ENCODE data around the gene UBE2D1. TPM values are rescaled to one million over a fixed set of nuclear protein-coding genes. Genes with fewer than 3 reads are reported as not detected.

Gene UBE2D1
- total and polyA plus RNA-seq, 2 donors (not counting 3 experiments of a cell fraction or from before 2014, with no cell fraction given): 13.5 to 14.5 TPM

- H3K9me3 ChIP-seq (replicated peaks; ENCODE audit: control insufficient read depth, insufficient read depth, low read length): no peaks in the 10 kb centered on the region
- peaks cover 23% of the 10 kb centered on the region for H3K79me2 ChIP-seq (ENCODE audit: control insufficient read depth, insufficient read depth, low read length)
- no peak overlapping the region for H3K9ac ChIP-seq (replicated peaks; ENCODE audit: extremely low read depth, insufficient read depth, low read length)
- no peaks in the 10 kb centered on the region for H3K27me3 ChIP-seq (ENCODE audit: control insufficient read depth in 2 of 2, insufficient read depth in 2 of 2, low read length in 2 of 2)
- no peak overlapping the region for H3K27ac ChIP-seq (ENCODE audit: insufficient read depth, low read depth, low read length)
- H3K4me3 ChIP-seq (replicated peaks in 1 of 3; ENCODE audit: insufficient read depth in 1 of 3, low read depth in 1 of 3, low read length in 3 of 3): no peak overlapping the region
- H3K4me2 ChIP-seq (ENCODE audit: insufficient read depth, low read length): no peak overlapping the region
- peaks cover 0 to 2% of the 10 kb centered on the region in 2 experiments for H3K36me3 ChIP-seq (ENCODE audit: control insufficient read depth in 2 of 2, extremely low read depth in 1 of 2, insufficient read depth in 2 of 2, low read length in 2 of 2)
- no peak overlapping the region for H2AFZ ChIP-seq (ENCODE audit: low read depth, low read length)
- dilution Hi-C loops (cut with MboI; ENCODE audit: extremely low pct_ligation_motif_present, low sequenced_read_pairs): no loop called here
- peaks cover 16% of the 10 kb centered on the region for H3K4me1 ChIP-seq (ENCODE audit: control insufficient read depth, extremely low read depth, insufficient read depth, low read length)
- FAIRE-seq: no peak
- H4K20me1 ChIP-seq (replicated peaks; ENCODE audit: control insufficient read depth, extremely low read depth, insufficient read depth, low read length): no peaks in the 10 kb centered on the region
- TF ChIP-seq FOS (IDR thresholded peaks at IDR 0.05; ENCODE audit: borderline replicate concordance, insufficient read depth, low read length) (no peak), MAX (IDR thresholded peaks at IDR 0.05; ENCODE audit: insufficient read depth, insufficient read length) (no peak), MYC (IDR thresholded peaks at IDR 0.05; ENCODE audit: low read depth, low read length) (no peak), JUN (IDR thresholded peaks at IDR 0.05; ENCODE audit: borderline replicate concordance, insufficient read depth, insufficient read length, low read depth) (no peak)
- no peak for DNase-seq (ENCODE audit: low read depth, low spot score)
- POLR2A ChIA-PET: no interaction called here
- BruUV-seq (replicated peaks): no TSS peak
- intact Hi-C loops (cut with micrococcal nuclease): no loop called here
- CTCF ChIA-PET: interaction anchor here (1.0 kb wide), 1 partner anchor 83 kb away, joined by 3 read pairs; no protein-coding TSS in a partner anchor
- H3K9me1 ChIP-seq (replicated peaks; ENCODE audit: control insufficient read depth, extremely low read depth, insufficient read depth, low read length): no peaks in the 10 kb centered on the region
Measured at GRCh38 chr10:58382489-58382995, 47.7 kb downstream of the UBE2D1 start.

- H3K79me2 ChIP-seq (ENCODE audit: control insufficient read depth, insufficient read depth, low read length): peaks cover 27% of the 10 kb centered on the region
- ChIA-PET POLR2A (interaction anchor here (2.6 kb wide), 1 partner anchor 49 kb away, joined by 6 read pairs; the partner anchor contains the start of gene UBE2D1), CTCF (interaction anchor here (0.9 to 2.8 kb wide), 8 partner anchors 24 to 207 kb away, joined by 3 to 40 read pairs (median 6); no protein-coding TSS in a partner anchor)
- H3K9me1 ChIP-seq (replicated peaks; ENCODE audit: control insufficient read depth, extremely low read depth, insufficient read depth, low read length): no peaks in the 10 kb centered on the region
- no TSS peak for BruUV-seq (replicated peaks)
- peaks cover 16% of the 10 kb centered on the region for H3K4me1 ChIP-seq (ENCODE audit: control insufficient read depth, extremely low read depth, insufficient read depth, low read length)
- FAIRE-seq: no peak
- peak overlapping the region in 1 of 3 experiments; percentile 64 for H3K4me3 ChIP-seq (replicated peaks in 1 of 3; ENCODE audit: insufficient read depth in 1 of 3, low read depth in 1 of 3, low read length in 3 of 3)
- H3K4me2 ChIP-seq (ENCODE audit: insufficient read depth, low read length): peak overlapping the region; percentile 76
- H3K9ac ChIP-seq (replicated peaks; ENCODE audit: extremely low read depth, insufficient read depth, low read length): no peak overlapping the region
- H3K27me3 ChIP-seq (ENCODE audit: control insufficient read depth in 2 of 2, insufficient read depth in 2 of 2, low read length in 2 of 2): no peaks in the 10 kb centered on the region
- dilution Hi-C loops (cut with MboI; ENCODE audit: extremely low pct_ligation_motif_present, low sequenced_read_pairs): no loop called here
- H2AFZ ChIP-seq (ENCODE audit: low read depth, low read length): peak overlapping the region; percentile 78
- intact Hi-C loops (cut with micrococcal nuclease): loop anchor here (2.0 kb wide), 1 partner anchor 207 kb away; no protein-coding TSS in a partner anchor
- TF ChIP-seq POLR2A (IDR thresholded peaks at IDR 0.05; ENCODE audit: low read depth, low read length) (no peak), JUN (IDR thresholded peaks at IDR 0.05; ENCODE audit: borderline replicate concordance, insufficient read depth, insufficient read length, low read depth) (no peak), MAX (IDR thresholded peaks at IDR 0.05; ENCODE audit: insufficient read depth, insufficient read length) (no peak), FOS (IDR thresholded peaks at IDR 0.05; ENCODE audit: borderline replicate concordance, insufficient read depth, low read length) (no peak)
- no peaks in the 10 kb centered on the region for H3K9me3 ChIP-seq (replicated peaks; ENCODE audit: control insufficient read depth, insufficient read depth, low read length)
- H4K20me1 ChIP-seq (replicated peaks; ENCODE audit: control insufficient read depth, extremely low read depth, insufficient read depth, low read length): no peaks in the 10 kb centered on the region
- DNase-seq (ENCODE audit: low read depth, low spot score): no peak
- peaks cover 0 to 4% of the 10 kb centered on the region in 2 experiments for H3K36me3 ChIP-seq (ENCODE audit: control insufficient read depth in 2 of 2, extremely low read depth in 1 of 2, insufficient read depth in 2 of 2, low read length in 2 of 2)
- H3K27ac ChIP-seq (ENCODE audit: insufficient read depth, low read depth, low read length): no peak overlapping the region
Measured at GRCh38 chr10:58384095-58384494, 49.3 kb downstream of the UBE2D1 start.
